ENCODE results near the gene SAMD8. TPM values are rescaled to one million over a fixed set of nuclear protein-coding genes. Genes with fewer than 3 reads are reported as not detected.
"Not testable (repeated sequence)": the region's sequence is repeated elsewhere in the genome, so short reads cannot be mapped to it uniquely, and the experiment has no call there.

SAMD8 gene
- total RNA-seq, 4 donors from 2014 or later, result 18.5 to 23.5 (median 20.4) TPM

DNA sequence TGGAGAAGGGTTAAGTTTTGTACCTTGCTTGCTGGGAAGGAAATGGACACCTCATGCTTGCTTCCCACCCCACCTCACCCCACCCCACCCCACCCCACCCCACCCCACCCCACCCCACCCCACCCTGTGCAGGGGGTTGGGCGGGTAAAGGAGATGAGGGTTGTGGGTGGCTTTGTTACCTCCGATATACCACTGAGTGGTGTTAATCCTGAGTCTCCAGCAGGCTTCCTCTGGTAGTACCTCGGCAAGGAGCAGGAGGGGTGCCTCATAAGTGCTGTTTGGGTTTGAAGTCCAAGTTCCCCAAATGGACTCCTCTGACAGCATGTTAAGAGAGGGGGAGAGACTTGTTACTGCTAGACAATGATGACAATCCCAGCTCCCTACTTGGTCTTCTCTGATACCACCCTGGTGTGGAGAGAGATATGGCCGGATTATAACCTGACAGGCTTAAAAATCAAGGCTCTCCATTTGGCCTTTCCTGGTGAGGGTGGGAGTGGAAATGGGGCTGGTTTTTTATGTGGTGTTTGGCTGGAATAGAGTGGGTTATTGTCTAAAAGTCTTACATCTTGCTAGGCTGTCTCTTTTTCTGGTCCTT, 11.7 kb downstream of the SAMD8 start:
- Histone ChIP-seq H3K4me3 (no peak overlapping the region), H3K4me1 (peaks cover 0 to 8% (median 0%) of the 10 kb centered on the region in 4 donors), H3K36me3 (peaks cover 0 to 10% (median 0%) of the 10 kb centered on the region in 3 donors), H3K9me3 (no peaks in the 10 kb centered on the region), H3K27me3 (no peaks in the 10 kb centered on the region), H3K27ac (no peak overlapping the region)
- TF ChIP-seq, protein P1, sequence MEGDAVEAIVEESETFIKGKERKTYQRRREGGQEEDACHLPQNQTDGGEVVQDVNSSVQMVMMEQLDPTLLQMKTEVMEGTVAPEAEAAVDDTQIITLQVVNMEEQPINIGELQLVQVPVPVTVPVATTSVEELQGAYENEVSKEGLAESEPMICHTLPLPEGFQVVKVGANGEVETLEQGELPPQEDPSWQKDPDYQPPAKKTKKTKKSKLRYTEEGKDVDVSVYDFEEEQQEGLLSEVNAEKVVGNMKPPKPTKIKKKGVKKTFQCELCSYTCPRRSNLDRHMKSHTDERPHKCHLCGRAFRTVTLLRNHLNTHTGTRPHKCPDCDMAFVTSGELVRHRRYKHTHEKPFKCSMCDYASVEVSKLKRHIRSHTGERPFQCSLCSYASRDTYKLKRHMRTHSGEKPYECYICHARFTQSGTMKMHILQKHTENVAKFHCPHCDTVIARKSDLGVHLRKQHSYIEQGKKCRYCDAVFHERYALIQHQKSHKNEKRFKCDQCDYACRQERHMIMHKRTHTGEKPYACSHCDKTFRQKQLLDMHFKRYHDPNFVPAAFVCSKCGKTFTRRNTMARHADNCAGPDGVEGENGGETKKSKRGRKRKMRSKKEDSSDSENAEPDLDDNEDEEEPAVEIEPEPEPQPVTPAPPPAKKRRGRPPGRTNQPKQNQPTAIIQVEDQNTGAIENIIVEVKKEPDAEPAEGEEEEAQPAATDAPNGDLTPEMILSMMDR (IDR thresholded peaks at IDR 0.05), result no peak
- TF ChIP-seq POLR2A (IDR thresholded peaks at IDR 0.05), result no peak
- no peak for DNase-seq

DNA sequence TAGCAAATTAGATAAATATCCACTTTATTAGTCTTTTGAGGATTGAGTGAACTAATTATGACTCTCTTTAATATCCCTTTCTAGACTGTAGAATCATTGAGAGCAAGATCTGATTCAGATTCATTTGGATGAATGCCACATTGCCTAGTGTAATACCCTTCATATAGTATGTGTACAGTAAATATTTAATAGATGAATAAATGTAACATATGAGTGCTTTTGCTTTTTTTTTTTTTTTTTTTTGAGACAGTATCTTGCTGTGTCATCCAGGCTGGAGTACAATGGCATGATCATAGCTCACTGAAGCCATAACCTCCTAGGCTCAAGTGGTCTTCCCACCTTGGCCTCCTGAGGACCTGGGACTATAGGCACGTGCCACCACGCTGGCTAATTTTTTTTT, 14.8 kb downstream of the SAMD8 start:
- Histone ChIP-seq H3K9me3 (no peaks in the 10 kb centered on the region), H3K4me3 (no peak overlapping the region), H3K27me3 (no peaks in the 10 kb centered on the region), H3K36me3 (peaks cover 0 to 10% (median 0%) of the 10 kb centered on the region in 3 donors), H3K27ac (no peak overlapping the region), H3K4me1 (no peaks in the 10 kb centered on the region)
- no peak for DNase-seq
- TF ChIP-seq, protein P1 (IDR thresholded peaks at IDR 0.05), result no peak
- no peak for TF ChIP-seq POLR2A (IDR thresholded peaks at IDR 0.05)

DNA sequence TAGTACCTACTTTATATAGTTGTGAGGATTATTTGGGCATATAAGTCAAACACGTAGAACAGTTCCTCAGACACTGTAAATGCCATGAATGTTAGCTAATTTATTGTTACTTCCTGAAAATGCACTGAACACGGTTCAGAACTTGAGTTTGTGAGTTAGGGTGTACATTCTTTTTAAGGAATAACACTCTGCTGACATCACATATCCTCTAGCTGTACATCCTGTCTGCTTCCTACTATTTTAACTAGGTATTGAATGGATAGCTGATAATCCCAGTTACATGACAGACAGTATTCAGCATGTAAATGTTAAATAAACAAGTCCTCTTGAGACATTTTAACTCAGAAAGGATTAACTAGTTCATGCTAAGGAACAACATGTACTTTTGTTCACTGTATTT, 16.0 kb downstream of the SAMD8 start:
- Histone ChIP-seq H3K27me3 (no peaks in the 10 kb centered on the region), H3K4me1 (no peaks in the 10 kb centered on the region), H3K36me3 (peaks cover 0 to 10% (median 0%) of the 10 kb centered on the region in 3 donors), H3K27ac (no peak overlapping the region), H3K4me3 (no peak overlapping the region), H3K9me3 (no peaks in the 10 kb centered on the region)
- TF ChIP-seq, protein P1 (IDR thresholded peaks at IDR 0.05), result no peak
- no peak for TF ChIP-seq POLR2A (IDR thresholded peaks at IDR 0.05)
- DNase-seq, result no peak

DNA sequence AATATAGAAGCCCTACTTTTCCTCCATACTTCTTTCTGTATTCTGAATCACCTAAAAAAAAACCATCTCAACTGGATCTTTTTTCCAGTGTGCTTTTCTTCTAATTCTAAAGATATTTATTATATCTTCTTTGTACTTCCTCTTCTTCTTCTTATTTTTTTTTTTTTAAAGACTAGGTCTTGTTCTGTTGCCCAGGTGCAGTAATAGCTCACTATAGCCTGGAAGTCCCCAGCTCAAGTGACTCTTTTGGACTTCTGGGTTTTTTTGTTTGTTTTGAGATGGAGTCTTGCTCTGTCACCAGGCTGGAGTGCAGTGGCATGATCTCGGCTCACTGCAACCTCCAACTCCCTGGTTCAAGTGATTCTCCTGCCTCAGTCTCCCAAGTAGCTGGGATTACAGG, 17.5 kb downstream of the SAMD8 start:
- DNase-seq, H3K4me1 ChIP-seq, H3K27me3 ChIP-seq, H3K4me3 ChIP-seq, H3K36me3 ChIP-seq, H3K9me3 ChIP-seq: not testable (repeated sequence)
- H3K27ac ChIP-seq, result peak overlapping the region in 1 of 4 donors; percentile 21

DNA sequence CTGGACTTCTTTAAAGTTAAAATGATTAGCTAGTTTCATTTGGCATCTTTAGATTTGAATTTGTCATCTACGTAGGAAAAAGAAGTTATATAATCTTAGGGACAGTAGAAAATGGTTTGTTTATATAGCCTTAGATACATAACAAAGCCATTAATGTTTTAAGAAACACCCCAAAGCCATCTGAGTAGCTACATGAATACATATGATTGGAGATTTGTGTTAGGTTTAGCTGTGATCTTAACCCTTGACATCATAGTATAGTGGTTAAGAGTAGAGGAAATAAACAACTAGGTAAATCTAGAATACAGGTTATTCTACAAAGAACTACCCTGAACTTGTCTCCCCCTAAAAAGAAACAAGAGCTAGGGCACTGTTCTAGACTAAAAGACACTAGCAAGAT, 18.1 kb downstream of the SAMD8 start:
- no peak for DNase-seq
- H3K27me3 ChIP-seq, result no peaks in the 10 kb centered on the region
- H3K4me1 ChIP-seq, result no peaks in the 10 kb centered on the region
- peaks cover 0 to under 1% (median 0%) of the 10 kb centered on the region in 3 donors for H3K36me3 ChIP-seq
- no peaks in the 10 kb centered on the region for H3K9me3 ChIP-seq
- peak overlapping the region in 1 of 4 donors; percentile 21 for H3K27ac ChIP-seq
- H3K4me3 ChIP-seq, result no peak overlapping the region
- no peak for TF ChIP-seq POLR2A (IDR thresholded peaks at IDR 0.05)
- TF ChIP-seq, protein P1 (IDR thresholded peaks at IDR 0.05), result no peak

DNA sequence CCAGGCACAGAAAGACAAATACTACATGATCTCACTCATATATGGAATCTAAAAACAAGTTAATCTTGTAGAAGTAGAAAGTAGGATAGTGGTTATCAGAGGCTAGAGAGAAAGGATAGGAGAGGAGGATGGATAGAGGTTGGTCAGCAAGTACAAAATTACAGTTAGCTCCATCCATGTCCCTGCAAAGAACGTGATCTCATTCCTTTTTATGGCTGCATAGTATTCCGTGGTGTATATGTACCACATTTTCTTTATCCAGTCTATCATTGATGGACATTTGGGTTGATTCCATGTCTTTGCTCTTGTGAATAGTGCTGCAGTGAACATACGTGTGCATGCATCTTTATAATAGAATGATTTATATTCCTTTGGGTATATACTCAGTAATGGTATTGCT, 22.2 kb downstream of the SAMD8 start:
- DNase-seq, H3K27ac ChIP-seq, H3K9me3 ChIP-seq, H3K4me1 ChIP-seq, H3K36me3 ChIP-seq, H3K27me3 ChIP-seq, H3K4me3 ChIP-seq: not testable (repeated sequence)

DNA sequence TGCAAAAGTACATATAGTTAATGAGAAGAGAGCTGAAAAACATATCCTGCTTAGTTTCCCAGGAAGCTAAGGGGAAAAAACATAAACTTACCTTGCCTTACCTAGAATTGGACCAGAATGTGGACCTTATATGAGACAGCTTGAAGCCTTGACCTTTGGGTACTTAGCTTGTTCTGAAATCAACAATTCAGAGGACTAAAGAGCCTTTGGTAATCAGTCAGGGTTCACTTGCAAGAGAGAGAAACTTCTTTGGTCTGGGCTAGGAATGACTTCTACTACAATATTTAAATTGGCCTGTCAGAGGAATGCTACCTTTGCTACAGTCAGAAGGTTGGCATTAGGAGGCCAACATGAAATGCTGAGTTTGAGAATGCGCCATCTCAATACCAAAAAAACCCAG, 24.9 kb downstream of the SAMD8 start:
- Histone ChIP-seq H3K27me3 (no peaks in the 10 kb centered on the region), H3K4me3 (no peak overlapping the region), H3K9me3 (no peaks in the 10 kb centered on the region), H3K4me1 (no peaks in the 10 kb centered on the region), H3K27ac (no peak overlapping the region), H3K36me3 (no peaks in the 10 kb centered on the region)
- DNase-seq, result no peak
- TF ChIP-seq POLR2A (IDR thresholded peaks at IDR 0.05), result no peak
- TF ChIP-seq, protein P1 (IDR thresholded peaks at IDR 0.05), result no peak

Data from Peyer's patch (tissue), 4 donors.